ENCODE results near the gene GAS7.

GRCh38 chr17:10112962-10113361 lies 85.4 kb downstream of the GAS7 start:
- TF ChIP-seq, protein P1, sequence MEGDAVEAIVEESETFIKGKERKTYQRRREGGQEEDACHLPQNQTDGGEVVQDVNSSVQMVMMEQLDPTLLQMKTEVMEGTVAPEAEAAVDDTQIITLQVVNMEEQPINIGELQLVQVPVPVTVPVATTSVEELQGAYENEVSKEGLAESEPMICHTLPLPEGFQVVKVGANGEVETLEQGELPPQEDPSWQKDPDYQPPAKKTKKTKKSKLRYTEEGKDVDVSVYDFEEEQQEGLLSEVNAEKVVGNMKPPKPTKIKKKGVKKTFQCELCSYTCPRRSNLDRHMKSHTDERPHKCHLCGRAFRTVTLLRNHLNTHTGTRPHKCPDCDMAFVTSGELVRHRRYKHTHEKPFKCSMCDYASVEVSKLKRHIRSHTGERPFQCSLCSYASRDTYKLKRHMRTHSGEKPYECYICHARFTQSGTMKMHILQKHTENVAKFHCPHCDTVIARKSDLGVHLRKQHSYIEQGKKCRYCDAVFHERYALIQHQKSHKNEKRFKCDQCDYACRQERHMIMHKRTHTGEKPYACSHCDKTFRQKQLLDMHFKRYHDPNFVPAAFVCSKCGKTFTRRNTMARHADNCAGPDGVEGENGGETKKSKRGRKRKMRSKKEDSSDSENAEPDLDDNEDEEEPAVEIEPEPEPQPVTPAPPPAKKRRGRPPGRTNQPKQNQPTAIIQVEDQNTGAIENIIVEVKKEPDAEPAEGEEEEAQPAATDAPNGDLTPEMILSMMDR (IDR thresholded peaks at IDR 0.05) = no peak
- TF ChIP-seq EZH2 (IDR thresholded peaks at IDR 0.05; ENCODE audit: borderline replicate concordance, insufficient read depth, low read depth, low read length, poor library complexity, severe bottlenecking) = no peak

All from B cell (primary cell).